ENCODE measurements around the gene BMP8B.
"Not testable (repeated sequence)": the region's sequence is repeated elsewhere in the genome, so short reads cannot be mapped to it uniquely, and the experiment has no call there.

Gene BMP8B

GRCh38 chr1:39808784-39809517 is 20.3 kb upstream of the BMP8B start:
- no peak for DNase-seq

- DNase-seq, result no peak
Measured at GRCh38 chr1:39805385-39805784, 16.7 kb upstream of the BMP8B start.

- no peak for DNase-seq
Measured at GRCh38 chr1:39802496-39803260, 14.0 kb upstream of the BMP8B start.

GRCh38 chr1:39800471-39800835 is 11.8 kb upstream of the BMP8B start:
- DNase-seq, result no peak

GRCh38 chr1:39799770-39800470 is 11.3 kb upstream of the BMP8B start:
- peak; percentile 74 for DNase-seq

GRCh38 chr1:39798859-39799769 is 10.4 kb upstream of the BMP8B start:
- peak; percentile 92 for DNase-seq

GRCh38 chr1:39795651-39796050 is 7.0 kb upstream of the BMP8B start:
- DNase-seq, result no peak

- no peak for DNase-seq
Measured at GRCh38 chr1:39791838-39792237, 3.2 kb upstream of the BMP8B start.

- DNase-seq, result no peak
Measured at GRCh38 chr1:39789571-39790110, 976 bp upstream of the BMP8B start.

- DNase-seq, result no peak
Measured at GRCh38 chr1:39788426-39788757, 273 bp downstream of the BMP8B start.

- not testable (repeated sequence) for DNase-seq
Measured at GRCh38 chr1:39787964-39788363, 701 bp downstream of the BMP8B start.

GRCh38 chr1:39787468-39787867 is 1.2 kb downstream of the BMP8B start:
- DNase-seq, result no peak

- not testable (repeated sequence) for DNase-seq
Measured at GRCh38 chr1:39787108-39787375, 1.6 kb downstream of the BMP8B start.

GRCh38 chr1:39786303-39787107 is 2.2 kb downstream of the BMP8B start:
- not testable (repeated sequence) for DNase-seq

- DNase-seq, result not testable (repeated sequence)
Measured at GRCh38 chr1:39782685-39783084, 6.0 kb downstream of the BMP8B start.

- DNase-seq, result no peak
Measured at GRCh38 chr1:39782103-39782502, 6.6 kb downstream of the BMP8B start.

GRCh38 chr1:39781349-39781715 is 7.3 kb downstream of the BMP8B start:
- DNase-seq, result no peak

GRCh38 chr1:39779821-39780220 is 8.8 kb downstream of the BMP8B start:
- no peak for DNase-seq

GRCh38 chr1:39779137-39779536 is 9.5 kb downstream of the BMP8B start:
- no peak for DNase-seq

GRCh38 chr1:39778463-39779099 is 10.1 kb downstream of the BMP8B start:
- not testable (repeated sequence) for DNase-seq

- not testable (repeated sequence) for DNase-seq
Measured at GRCh38 chr1:39777896-39778295, 10.8 kb downstream of the BMP8B start.
